ENCODE results near the gene FKBP5.

- TF ChIP-seq CTCF (IDR thresholded peaks at IDR 0.05) (no peak), EP300 (IDR thresholded peaks at IDR 0.05) (no peak)
These were observed 36.5 kb upstream of the FKBP5 start for GRCh38 chr6:35725081-35725708.

Measured in tibial nerve (tissue), 4 donors.